Measurements from ENCODE around the gene CCDC188.

DNA sequence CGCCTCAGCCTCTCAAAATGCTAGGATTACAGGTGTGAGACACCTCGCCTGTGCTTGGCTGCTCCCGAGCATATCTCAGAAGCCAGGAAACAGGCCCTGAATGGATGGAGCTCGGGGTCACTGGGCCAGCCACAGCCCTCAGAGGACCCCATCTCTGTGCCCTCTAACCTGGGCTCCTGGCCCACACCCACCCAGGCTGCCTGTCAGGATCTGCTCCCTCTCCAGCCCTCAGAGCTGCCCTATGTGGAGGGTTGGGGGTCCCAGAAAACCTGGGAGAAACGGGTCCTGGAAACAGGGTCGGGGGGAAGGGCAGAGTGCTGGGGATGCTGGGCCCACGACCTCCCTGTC is 5.2 kb upstream of the CCDC188 start:
- TF ChIP-seq, protein P1, sequence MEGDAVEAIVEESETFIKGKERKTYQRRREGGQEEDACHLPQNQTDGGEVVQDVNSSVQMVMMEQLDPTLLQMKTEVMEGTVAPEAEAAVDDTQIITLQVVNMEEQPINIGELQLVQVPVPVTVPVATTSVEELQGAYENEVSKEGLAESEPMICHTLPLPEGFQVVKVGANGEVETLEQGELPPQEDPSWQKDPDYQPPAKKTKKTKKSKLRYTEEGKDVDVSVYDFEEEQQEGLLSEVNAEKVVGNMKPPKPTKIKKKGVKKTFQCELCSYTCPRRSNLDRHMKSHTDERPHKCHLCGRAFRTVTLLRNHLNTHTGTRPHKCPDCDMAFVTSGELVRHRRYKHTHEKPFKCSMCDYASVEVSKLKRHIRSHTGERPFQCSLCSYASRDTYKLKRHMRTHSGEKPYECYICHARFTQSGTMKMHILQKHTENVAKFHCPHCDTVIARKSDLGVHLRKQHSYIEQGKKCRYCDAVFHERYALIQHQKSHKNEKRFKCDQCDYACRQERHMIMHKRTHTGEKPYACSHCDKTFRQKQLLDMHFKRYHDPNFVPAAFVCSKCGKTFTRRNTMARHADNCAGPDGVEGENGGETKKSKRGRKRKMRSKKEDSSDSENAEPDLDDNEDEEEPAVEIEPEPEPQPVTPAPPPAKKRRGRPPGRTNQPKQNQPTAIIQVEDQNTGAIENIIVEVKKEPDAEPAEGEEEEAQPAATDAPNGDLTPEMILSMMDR (IDR thresholded peaks at IDR 0.05) = no peak
- no peak for TF ChIP-seq POLR2A (IDR thresholded peaks at IDR 0.05)

Data from adrenal gland (tissue), 5 donors.